ENCODE measurements around the gene FDXR. TPM values are rescaled to one million over a fixed set of nuclear protein-coding genes. Genes with fewer than 3 reads are reported as not detected.

Gene FDXR
- total RNA-seq, 2 donors from 2014 or later, result 4.1 to 7.9 TPM

DNA sequence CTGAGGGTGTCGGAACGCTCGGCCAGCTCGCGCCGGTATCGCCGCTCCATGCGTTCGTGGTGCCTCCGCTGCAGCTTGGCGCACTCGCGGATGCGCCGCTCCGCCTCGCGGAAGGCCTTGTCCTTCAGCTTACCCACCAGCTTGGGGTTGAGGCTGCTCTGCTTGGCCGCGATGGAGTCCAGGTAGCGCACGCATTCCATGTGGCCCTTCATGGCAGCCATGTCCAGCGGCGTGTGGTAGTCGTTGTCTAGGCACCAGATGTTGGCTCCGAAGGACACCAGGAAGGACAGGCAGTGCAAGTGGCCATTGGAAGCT, 47.5 kb upstream of the FDXR start:
- TF ChIP-seq, protein P1, sequence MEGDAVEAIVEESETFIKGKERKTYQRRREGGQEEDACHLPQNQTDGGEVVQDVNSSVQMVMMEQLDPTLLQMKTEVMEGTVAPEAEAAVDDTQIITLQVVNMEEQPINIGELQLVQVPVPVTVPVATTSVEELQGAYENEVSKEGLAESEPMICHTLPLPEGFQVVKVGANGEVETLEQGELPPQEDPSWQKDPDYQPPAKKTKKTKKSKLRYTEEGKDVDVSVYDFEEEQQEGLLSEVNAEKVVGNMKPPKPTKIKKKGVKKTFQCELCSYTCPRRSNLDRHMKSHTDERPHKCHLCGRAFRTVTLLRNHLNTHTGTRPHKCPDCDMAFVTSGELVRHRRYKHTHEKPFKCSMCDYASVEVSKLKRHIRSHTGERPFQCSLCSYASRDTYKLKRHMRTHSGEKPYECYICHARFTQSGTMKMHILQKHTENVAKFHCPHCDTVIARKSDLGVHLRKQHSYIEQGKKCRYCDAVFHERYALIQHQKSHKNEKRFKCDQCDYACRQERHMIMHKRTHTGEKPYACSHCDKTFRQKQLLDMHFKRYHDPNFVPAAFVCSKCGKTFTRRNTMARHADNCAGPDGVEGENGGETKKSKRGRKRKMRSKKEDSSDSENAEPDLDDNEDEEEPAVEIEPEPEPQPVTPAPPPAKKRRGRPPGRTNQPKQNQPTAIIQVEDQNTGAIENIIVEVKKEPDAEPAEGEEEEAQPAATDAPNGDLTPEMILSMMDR (IDR thresholded peaks at IDR 0.05), result no peak
- Histone ChIP-seq H3K4me1 (peaks cover 0 to 39% of the 10 kb centered on the region in 2 donors), H3K27me3 (peaks cover 0 to 20% of the 10 kb centered on the region in 2 donors), H3K36me3 (no peaks in the 10 kb centered on the region), H3K27ac (no peak overlapping the region), H3K9me3 (no peaks in the 10 kb centered on the region), H3K4me3 (no peak overlapping the region)
- no peak for DNase-seq (ENCODE audit: low spot score)

DNA sequence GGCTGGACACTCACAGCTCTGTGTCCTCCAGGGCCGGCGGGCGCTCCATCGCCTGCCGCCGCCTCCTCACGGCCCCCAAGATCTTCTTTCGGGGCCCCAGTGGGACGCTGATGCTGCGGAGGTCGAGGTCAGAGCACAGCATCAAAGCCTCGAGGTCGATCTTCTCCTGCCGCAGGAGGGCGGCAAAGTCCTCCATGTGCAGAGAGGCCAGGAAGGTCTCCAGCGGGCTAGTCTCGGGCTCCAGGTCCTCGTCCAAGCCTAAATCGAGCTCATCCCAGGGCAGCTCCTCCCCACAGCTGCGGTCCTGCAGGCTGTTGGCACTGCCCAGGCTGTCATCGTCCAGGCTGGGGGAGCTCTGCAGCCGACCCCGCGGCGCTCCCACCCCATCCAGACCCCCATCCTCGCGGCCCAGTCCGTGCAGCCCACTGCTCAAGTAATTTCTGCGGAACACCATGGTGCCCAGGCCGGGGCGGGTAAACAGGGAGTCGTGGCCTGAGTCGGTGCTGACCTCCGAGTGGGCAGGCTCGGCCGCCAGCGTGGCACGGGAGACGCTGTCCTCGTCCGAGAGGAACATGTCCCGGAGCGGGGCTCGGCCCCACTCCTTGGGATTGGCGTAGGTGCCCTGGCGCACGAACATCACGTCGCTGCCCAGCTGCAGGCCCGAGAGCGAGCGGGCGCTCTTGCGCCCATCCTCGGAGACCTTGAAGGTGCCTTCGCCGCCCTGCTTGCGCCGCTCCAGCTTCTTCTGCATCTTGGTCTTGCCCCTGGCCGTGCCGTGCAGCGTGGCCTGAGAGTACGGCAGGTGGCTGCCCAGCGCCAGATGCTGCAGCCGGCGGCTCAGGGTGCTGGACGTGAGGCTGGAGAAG, 46.9 kb upstream of the FDXR start:
- DNase-seq (ENCODE audit: low spot score), result no peak
- TF ChIP-seq, protein P1 (IDR thresholded peaks at IDR 0.05), result no peak
- H3K4me1 ChIP-seq, result peaks cover 0 to 37% of the 10 kb centered on the region in 2 donors
- no peak overlapping the region for H3K4me3 ChIP-seq
- H3K9me3 ChIP-seq, result no peaks in the 10 kb centered on the region
- peaks cover 0 to 15% of the 10 kb centered on the region in 2 donors for H3K27me3 ChIP-seq
- no peaks in the 10 kb centered on the region for H3K36me3 ChIP-seq
- H3K27ac ChIP-seq, result no peak overlapping the region

DNA sequence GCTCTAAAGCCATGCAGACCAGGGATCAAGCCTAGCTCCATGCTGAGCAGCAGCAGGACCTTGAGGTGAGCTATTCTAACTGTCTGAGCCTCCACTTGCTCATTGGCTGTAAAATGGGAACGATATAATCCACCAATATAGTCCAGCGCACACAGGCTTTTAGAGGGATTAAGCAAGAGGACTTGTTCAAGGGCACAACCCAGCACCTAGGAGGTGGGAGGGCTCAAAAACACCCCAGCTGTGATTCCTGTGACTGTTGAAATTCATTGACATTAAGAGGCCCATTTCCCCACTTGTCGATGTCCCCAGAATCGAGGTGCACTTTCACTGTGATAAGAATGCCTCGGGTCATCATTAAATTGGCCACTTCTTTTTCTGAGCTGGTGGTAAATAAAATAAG, 46.1 kb upstream of the FDXR start:
- no peak overlapping the region for H3K27ac ChIP-seq
- no peak overlapping the region for H3K4me3 ChIP-seq
- H3K36me3 ChIP-seq, result no peaks in the 10 kb centered on the region
- H3K9me3 ChIP-seq, result no peaks in the 10 kb centered on the region
- no peak for DNase-seq (ENCODE audit: low spot score)
- TF ChIP-seq, protein P1 (IDR thresholded peaks at IDR 0.05), result no peak
- peaks cover 0 to 30% of the 10 kb centered on the region in 2 donors for H3K4me1 ChIP-seq
- H3K27me3 ChIP-seq, result peaks cover 0 to 7% of the 10 kb centered on the region in 2 donors

DNA sequence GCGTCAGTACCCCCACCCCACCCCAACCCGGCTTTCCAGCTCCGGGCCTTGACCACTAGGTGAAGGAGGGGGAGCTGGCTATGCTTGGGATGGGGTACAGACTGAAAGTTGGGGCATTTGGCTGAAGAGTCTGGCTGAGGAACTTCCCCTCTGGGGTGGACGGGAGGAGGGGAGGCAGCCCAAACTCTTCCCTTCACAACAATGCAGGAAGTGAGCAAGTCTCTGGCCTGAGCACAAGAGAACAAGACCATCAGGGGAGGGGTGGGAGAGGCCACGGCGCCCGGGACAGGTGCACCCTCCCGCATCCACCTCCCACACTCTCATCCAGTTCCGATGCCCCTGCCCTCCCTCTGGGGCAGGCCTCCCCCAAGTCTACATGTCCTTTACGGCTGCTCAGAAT, 44.6 kb upstream of the FDXR start:
- no peak for DNase-seq (ENCODE audit: low spot score)
- H3K27me3 ChIP-seq, result no peaks in the 10 kb centered on the region
- no peaks in the 10 kb centered on the region for H3K9me3 ChIP-seq
- H3K36me3 ChIP-seq, result no peaks in the 10 kb centered on the region
- no peak overlapping the region for H3K27ac ChIP-seq
- H3K4me3 ChIP-seq, result no peak overlapping the region
- TF ChIP-seq, protein P1 (IDR thresholded peaks at IDR 0.05), result no peak
- H3K4me1 ChIP-seq, result peaks cover 0 to 15% of the 10 kb centered on the region in 2 donors

DNA sequence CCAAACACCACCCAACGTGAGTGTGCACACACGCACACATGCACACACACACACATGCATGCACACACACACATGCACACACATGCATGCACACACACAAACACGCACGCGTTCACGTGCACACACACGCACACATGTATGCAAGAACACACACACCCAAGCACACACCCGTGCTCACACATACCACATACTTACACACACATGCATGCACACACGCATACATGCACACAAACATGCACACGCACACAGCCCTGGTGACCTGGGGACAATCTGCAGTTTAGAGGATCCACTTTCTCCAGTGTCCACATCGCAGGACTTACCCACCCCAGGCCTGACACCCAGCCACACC, 44.0 kb upstream of the FDXR start:
- DNase-seq (ENCODE audit: low spot score), result no peak
- no peak overlapping the region for H3K4me3 ChIP-seq
- no peaks in the 10 kb centered on the region for H3K27me3 ChIP-seq
- TF ChIP-seq, protein P1 (IDR thresholded peaks at IDR 0.05), result no peak
- no peaks in the 10 kb centered on the region for H3K9me3 ChIP-seq
- H3K27ac ChIP-seq, result no peak overlapping the region
- peaks cover 0 to 9% of the 10 kb centered on the region in 2 donors for H3K4me1 ChIP-seq
- H3K36me3 ChIP-seq, result no peaks in the 10 kb centered on the region
